OCI-LY7 (cell line): ENCODE results near the gene LPO.

Experiments
- EZH2phosphoT487 ChIP-seq: fragments of 200-600 bp; sonication (generic); IDR thresholded peaks from 2 replicates; pipeline ENCODE4 v1.6.1; 2018; ENCODE audit warnings: low read depth, borderline replicate concordance, mild to moderate bottlenecking, mixed run types, antibody characterized with exemption, low read length, moderate library complexity, mixed read lengths
- TF ChIP-seq, protein P1 (sequence below): fragments of 200-600 bp; sonication (generic); conservative IDR thresholded peaks from 2 replicates; pipeline ENCODE4 v1.5.1; 2014; ENCODE audit warnings: mild to moderate bottlenecking, antibody characterized with exemption, low read length, moderate library complexity, mixed read lengths

DNA sequence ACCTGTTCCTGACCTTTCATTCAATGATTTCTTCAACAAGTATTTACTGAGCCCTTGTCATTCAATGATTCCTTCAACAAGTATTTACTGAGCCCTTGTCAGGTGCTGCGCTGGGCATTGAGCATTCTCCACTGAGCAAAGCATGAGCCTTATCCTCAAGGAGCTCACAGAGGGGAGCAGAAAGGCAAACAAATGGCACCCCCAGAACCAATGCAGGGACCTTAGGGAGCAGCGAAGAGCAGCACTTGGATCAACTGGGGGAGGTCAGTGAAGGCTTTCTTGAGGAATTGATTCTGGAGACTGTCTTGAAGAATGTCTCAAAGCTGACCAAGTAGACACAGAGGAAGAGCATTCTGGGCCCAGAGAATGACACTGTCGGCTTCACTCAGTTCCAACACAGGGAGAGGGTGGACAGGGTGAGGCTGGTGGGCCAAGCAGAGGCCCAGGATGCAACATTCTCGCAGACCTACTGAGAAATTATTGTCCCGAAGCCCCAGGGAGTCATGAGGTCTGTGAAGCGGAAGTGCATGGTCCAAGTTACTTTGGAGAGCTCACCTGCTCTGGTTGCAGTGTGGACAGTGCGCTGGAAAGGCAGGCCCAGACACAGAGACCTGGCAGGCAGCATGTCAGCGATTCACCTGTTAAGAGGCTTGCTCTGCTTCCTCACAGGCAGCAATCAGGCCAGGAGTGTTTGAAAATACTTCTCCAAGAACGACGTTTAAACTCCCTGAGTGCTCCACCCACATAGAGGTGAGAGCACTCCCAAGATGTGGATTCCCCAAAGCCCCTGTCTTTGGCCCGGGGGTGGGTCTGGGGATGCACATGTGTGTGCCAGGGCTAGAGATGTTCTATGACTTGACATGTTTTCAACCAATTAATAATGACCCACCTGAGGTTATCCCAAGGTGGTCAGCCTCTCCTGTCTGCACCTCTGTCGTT is 45.6 kb downstream of the LPO start:
- TF ChIP-seq, protein P1, sequence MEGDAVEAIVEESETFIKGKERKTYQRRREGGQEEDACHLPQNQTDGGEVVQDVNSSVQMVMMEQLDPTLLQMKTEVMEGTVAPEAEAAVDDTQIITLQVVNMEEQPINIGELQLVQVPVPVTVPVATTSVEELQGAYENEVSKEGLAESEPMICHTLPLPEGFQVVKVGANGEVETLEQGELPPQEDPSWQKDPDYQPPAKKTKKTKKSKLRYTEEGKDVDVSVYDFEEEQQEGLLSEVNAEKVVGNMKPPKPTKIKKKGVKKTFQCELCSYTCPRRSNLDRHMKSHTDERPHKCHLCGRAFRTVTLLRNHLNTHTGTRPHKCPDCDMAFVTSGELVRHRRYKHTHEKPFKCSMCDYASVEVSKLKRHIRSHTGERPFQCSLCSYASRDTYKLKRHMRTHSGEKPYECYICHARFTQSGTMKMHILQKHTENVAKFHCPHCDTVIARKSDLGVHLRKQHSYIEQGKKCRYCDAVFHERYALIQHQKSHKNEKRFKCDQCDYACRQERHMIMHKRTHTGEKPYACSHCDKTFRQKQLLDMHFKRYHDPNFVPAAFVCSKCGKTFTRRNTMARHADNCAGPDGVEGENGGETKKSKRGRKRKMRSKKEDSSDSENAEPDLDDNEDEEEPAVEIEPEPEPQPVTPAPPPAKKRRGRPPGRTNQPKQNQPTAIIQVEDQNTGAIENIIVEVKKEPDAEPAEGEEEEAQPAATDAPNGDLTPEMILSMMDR = no peak
- no peak for TF ChIP-seq EZH2phosphoT487
